ENCODE data around the gene PRTN3. TPM values are rescaled to one million over a fixed set of nuclear protein-coding genes. Genes with fewer than 3 reads are reported as not detected.

The PRTN3 gene
- 1 to 10 TPM; 1.0 to 1.8 TPM for total RNA-seq
- polyA plus RNA-seq (ENCODE audit: insufficient read depth, low read depth, low replicate concordance): not detected
- long read RNA-seq, donor 1, partial matches to known transcripts: 0 of 3 reads
- long read RNA-seq, donor 1, other reads (novel, unspliced or antisense): 0 of 3 reads
- long read RNA-seq, donor 2: 0 reads

- peaks cover 9% of the 10 kb centered on the region for H3K4me1 ChIP-seq
- no peak for TF ChIP-seq CTCF (IDR thresholded peaks at IDR 0.05)
- no peak for TF ChIP-seq POLR2A (IDR thresholded peaks at IDR 0.05)
- no peak within 1 kb of the TSS for H3K4me3 ChIP-seq
- DNase-seq: no peak
- no peaks in the 10 kb centered on the region for H3K36me3 ChIP-seq (ENCODE audit: low read depth, missing control alignments)
- H3K27ac ChIP-seq: no peak within 1 kb of the TSS
- no peaks in the 10 kb centered on the region for H3K9me3 ChIP-seq
- intact Hi-C loops (cut with DNase I; ENCODE audit: low total_unique reads): loop anchor here (10.0 kb wide), 1 partner anchor 66 kb away; no protein-coding TSS in a partner anchor
- H3K27me3 ChIP-seq: no peaks in the 10 kb centered on the region
- 76% methylated on average over 22 of the region's 24 CpGs; no CpG with 5 or more reads in 1 of the 2 donors for WGBS, 2 donors
These were observed at the start of gene PRTN3 for GRCh38 chr19:840519-841206. TSS of gene PRTN3 (plus strand) at chr19:840999. CDS start at chr19:841009, 10 bp downstream.

- peaks cover 12% of the 10 kb centered on the region for H3K4me1 ChIP-seq
- TF ChIP-seq CTCF (IDR thresholded peaks at IDR 0.05): no peak
- no peak for TF ChIP-seq POLR2A (IDR thresholded peaks at IDR 0.05)
- 90 to 93% methylated on average over 16 to 26 of the region's 26 CpGs for WGBS, 2 donors
- no peaks in the 10 kb centered on the region for H3K27me3 ChIP-seq
- no peaks in the 10 kb centered on the region for H3K36me3 ChIP-seq (ENCODE audit: low read depth, missing control alignments)
- intact Hi-C loops (cut with DNase I; ENCODE audit: low total_unique reads): no loop called here
- no peak overlapping the region for H3K27ac ChIP-seq
- DNase-seq: no peak
- no peak overlapping the region for H3K4me3 ChIP-seq
- no peaks in the 10 kb centered on the region for H3K9me3 ChIP-seq
These were observed 49.7 kb upstream of the PRTN3 start for GRCh38 chr19:791007-791566.

GRCh38 chr19:791567-792305 is 49.1 kb upstream of the PRTN3 start:
- intact Hi-C loops (cut with DNase I; ENCODE audit: low total_unique reads): no loop called here

GRCh38 chr19:792306-792885 is 48.4 kb upstream of the PRTN3 start:
- no peak overlapping the region for H3K27ac ChIP-seq
- intact Hi-C loops (cut with DNase I; ENCODE audit: low total_unique reads): no loop called here
- H3K4me1 ChIP-seq: peaks cover 16% of the 10 kb centered on the region
- no peaks in the 10 kb centered on the region for H3K9me3 ChIP-seq
- no peak overlapping the region for H3K4me3 ChIP-seq
- WGBS, 2 donors: 79 to 83% methylated on average over 15 to 16 of the region's 16 CpGs
- H3K36me3 ChIP-seq (ENCODE audit: low read depth, missing control alignments): no peaks in the 10 kb centered on the region
- no peak for TF ChIP-seq POLR2A (IDR thresholded peaks at IDR 0.05)
- no peak for TF ChIP-seq CTCF (IDR thresholded peaks at IDR 0.05)
- no peak for DNase-seq
- H3K27me3 ChIP-seq: no peaks in the 10 kb centered on the region

More at GRCh38 chr19:791567-792305, 49.1 kb upstream of the PRTN3 start:
- no peak for TF ChIP-seq CTCF (IDR thresholded peaks at IDR 0.05)
- no peak for TF ChIP-seq POLR2A (IDR thresholded peaks at IDR 0.05)
- Histone ChIP-seq H3K4me1 (peaks cover 16% of the 10 kb centered on the region), H3K9me3 (no peaks in the 10 kb centered on the region), H3K4me3 (no peak overlapping the region), H3K27me3 (no peaks in the 10 kb centered on the region), H3K36me3 (ENCODE audit: low read depth, missing control alignments) (no peaks in the 10 kb centered on the region), H3K27ac (no peak overlapping the region)
- DNase-seq: no peak
- WGBS, 2 donors: 52 to 63% methylated on average over 6 to 8 of the region's 8 CpGs
